Neural progenitor cell (in vitro differentiated cells): ENCODE measurements around the gene MLST8. TPM values are rescaled to one million over a fixed set of nuclear protein-coding genes. Genes with fewer than 3 reads are reported as not detected.

Experiments
- DNase-seq: peaks from one replicate; pipeline ENCODE4 v3.0.0-alpha.2; 2016; ENCODE audit warnings: low spot score
- H2AFZ ChIP-seq: fragments of 200-600 bp; sonication (generic); replicated peaks from 2 replicates; pipeline ENCODE4 v1.6.1; 2016; ENCODE audit warnings: antibody characterized with exemption
- H3F3A ChIP-seq: fragments of 200-600 bp; sonication (generic); 2 replicates; pipeline ENCODE4 v1.6.1; 2016; ENCODE audit warnings: antibody characterized with exemption, low read depth
- H3K27ac ChIP-seq: fragments of 200-600 bp; sonication (generic); 2 replicates; pipeline ENCODE4 v1.5.1; 2016; ENCODE audit warnings: mild to moderate bottlenecking
- H3K27me3 ChIP-seq: fragments of 200-600 bp; sonication (generic); 2 replicates; pipeline ENCODE4 v1.6.1; 2016; ENCODE audit warnings: mild to moderate bottlenecking, moderate library complexity
- H3K36me3 ChIP-seq: fragments of 200-600 bp; sonication (generic); 2 replicates; pipeline ENCODE4 v1.5.1; 2016
- H3K4me1 ChIP-seq: fragments of 200-600 bp; sonication (generic); 2 replicates; pipeline ENCODE4 v1.6.1; 2016; ENCODE audit warnings: mixed run types
- H3K4me2 ChIP-seq: fragments of 200-600 bp; sonication (generic); 2 replicates; pipeline ENCODE4 v1.6.1; 2016
- H3K4me3 ChIP-seq: fragments of 200-600 bp; sonication (generic); 2 replicates; pipeline ENCODE4 v1.5.1; 2016
- H3K79me2 ChIP-seq: fragments of 200-600 bp; sonication (generic); 2 replicates; pipeline ENCODE4 v1.6.1; 2016; ENCODE audit warnings: low read depth
- H3K9ac ChIP-seq: fragments of 200-600 bp; sonication (generic); 2 replicates; pipeline ENCODE4 v1.6.1; 2016
- H3K9me3 ChIP-seq: fragments of 200-600 bp; sonication (generic); 2 replicates; pipeline ENCODE4 v1.5.1; 2016; ENCODE audit warnings: low read depth
- H4K20me1 ChIP-seq: fragments of 200-600 bp; sonication (generic); 2 replicates; pipeline ENCODE4 v1.6.1; 2016; ENCODE audit warnings: low read depth
- H3K27ac Mint-ChIP-seq: 3 replicates; pipeline ENCODE4 v1.8.0; 2021; ENCODE audit warnings: mixed read lengths
- H3K27me3 Mint-ChIP-seq: 2 replicates; pipeline ENCODE4 v1.8.0; 2022; ENCODE audit warnings: low read depth, mild to moderate bottlenecking, inconsistent platforms, moderate library complexity, mixed read lengths; ENCODE audit not compliant: insufficient read depth
- H3K36me3 Mint-ChIP-seq: 3 replicates; pipeline ENCODE4 v1.8.0; 2021; ENCODE audit warnings: mixed read lengths
- H3K4me1 Mint-ChIP-seq: 3 replicates; pipeline ENCODE4 v1.8.0; 2021; ENCODE audit warnings: mixed read lengths
- H3K4me3 Mint-ChIP-seq: 3 replicates; pipeline ENCODE4 v1.8.0; 2021; ENCODE audit warnings: mild to moderate bottlenecking, moderate library complexity, mixed read lengths
- H3K9me3 Mint-ChIP-seq: 3 replicates; pipeline ENCODE4 v1.8.0; 2020; ENCODE audit warnings: mixed read lengths
- EZH2 ChIP-seq: fragments of 200-600 bp; sonication (generic); IDR thresholded peaks from 2 replicates; pipeline ENCODE4 v1.6.1; 2017; ENCODE audit warnings: antibody characterized with exemption, mild to moderate bottlenecking, moderate library complexity
- EZH2phosphoT487 ChIP-seq: fragments of 200-600 bp; sonication (generic); IDR thresholded peaks from 2 replicates; pipeline ENCODE4 v1.6.1; 2017; ENCODE audit warnings: antibody characterized with exemption
- total RNA-seq: library from RNA; depleted of rRNA; stranded (reverse); fragments of >200 nt; gene quantifications from 2 replicates; pipeline ENCODE4 v1.2.3, GENCODE V29; 2015; ENCODE audit warnings: low replicate concordance
- TF ChIP-seq, protein P1 (sequence below): fragments of 200-600 bp; sonication (generic); IDR thresholded peaks from 2 replicates; pipeline ENCODE4 v1.5.1; 2017; ENCODE audit warnings: antibody characterized with exemption, mild to moderate bottlenecking

MLST8 gene
- total RNA-seq, 1 donor from 2014 or later, result 24.9 TPM

- Histone ChIP-seq H2AFZ (no peak overlapping the region), H3K4me2 (no peak overlapping the region), H3K4me3 (no peak overlapping the region), H3K79me2 (no peaks in the 10 kb centered on the region), H4K20me1 (no peaks in the 10 kb centered on the region), H3K9ac (no peak overlapping the region), H3K9me3 (no peaks in the 10 kb centered on the region), H3K27me3 (no peaks in the 10 kb centered on the region), H3K4me1 (no peaks in the 10 kb centered on the region), H3K36me3 (no peaks in the 10 kb centered on the region), H3K27ac (no peak overlapping the region), H3F3A (peaks cover 5% of the 10 kb centered on the region)
- H3K27ac Mint-ChIP-seq, result no peak overlapping the region
- no peaks in the 10 kb centered on the region for H3K9me3 Mint-ChIP-seq
- peaks cover 2% of the 10 kb centered on the region for H3K27me3 Mint-ChIP-seq
- no peak overlapping the region for H3K4me3 Mint-ChIP-seq
- no peak for DNase-seq
- H3K4me1 Mint-ChIP-seq, result no peaks in the 10 kb centered on the region
- peaks cover 2% of the 10 kb centered on the region for H3K36me3 Mint-ChIP-seq
- TF ChIP-seq EZH2 (no peak), EZH2phosphoT487 (no peak)
- TF ChIP-seq, protein P1, sequence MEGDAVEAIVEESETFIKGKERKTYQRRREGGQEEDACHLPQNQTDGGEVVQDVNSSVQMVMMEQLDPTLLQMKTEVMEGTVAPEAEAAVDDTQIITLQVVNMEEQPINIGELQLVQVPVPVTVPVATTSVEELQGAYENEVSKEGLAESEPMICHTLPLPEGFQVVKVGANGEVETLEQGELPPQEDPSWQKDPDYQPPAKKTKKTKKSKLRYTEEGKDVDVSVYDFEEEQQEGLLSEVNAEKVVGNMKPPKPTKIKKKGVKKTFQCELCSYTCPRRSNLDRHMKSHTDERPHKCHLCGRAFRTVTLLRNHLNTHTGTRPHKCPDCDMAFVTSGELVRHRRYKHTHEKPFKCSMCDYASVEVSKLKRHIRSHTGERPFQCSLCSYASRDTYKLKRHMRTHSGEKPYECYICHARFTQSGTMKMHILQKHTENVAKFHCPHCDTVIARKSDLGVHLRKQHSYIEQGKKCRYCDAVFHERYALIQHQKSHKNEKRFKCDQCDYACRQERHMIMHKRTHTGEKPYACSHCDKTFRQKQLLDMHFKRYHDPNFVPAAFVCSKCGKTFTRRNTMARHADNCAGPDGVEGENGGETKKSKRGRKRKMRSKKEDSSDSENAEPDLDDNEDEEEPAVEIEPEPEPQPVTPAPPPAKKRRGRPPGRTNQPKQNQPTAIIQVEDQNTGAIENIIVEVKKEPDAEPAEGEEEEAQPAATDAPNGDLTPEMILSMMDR, result no peak
Measured at GRCh38 chr16:2173916-2174315, 31.3 kb upstream of the MLST8 start.

GRCh38 chr16:2174396-2175131 lies 30.7 kb upstream of the MLST8 start:
- H3K4me3 ChIP-seq, result no peak overlapping the region
- H3K4me2 ChIP-seq, result no peak overlapping the region
- H3K36me3 ChIP-seq, result no peaks in the 10 kb centered on the region

GRCh38 chr16:2175454-2175853 lies 29.8 kb upstream of the MLST8 start:
- H3K36me3 Mint-ChIP-seq, result peaks cover 2% of the 10 kb centered on the region
- no peaks in the 10 kb centered on the region for H4K20me1 ChIP-seq
- H3K4me1 Mint-ChIP-seq, result no peaks in the 10 kb centered on the region
- no peak overlapping the region for H3K4me3 ChIP-seq
- TF ChIP-seq EZH2phosphoT487 (no peak), EZH2 (no peak)
- TF ChIP-seq, protein P1, result no peak
- no peak overlapping the region for H3K4me3 Mint-ChIP-seq
- peaks cover 5% of the 10 kb centered on the region for H3F3A ChIP-seq
- no peaks in the 10 kb centered on the region for H3K9me3 Mint-ChIP-seq
- no peak overlapping the region for H2AFZ ChIP-seq
- H3K27me3 Mint-ChIP-seq, result peaks cover 2% of the 10 kb centered on the region
- H3K27ac ChIP-seq, result no peak overlapping the region
- H3K36me3 ChIP-seq, result no peaks in the 10 kb centered on the region
- H3K27ac Mint-ChIP-seq, result no peak overlapping the region
- no peaks in the 10 kb centered on the region for H3K79me2 ChIP-seq
- H3K4me2 ChIP-seq, result no peak overlapping the region
- no peak for DNase-seq
- H3K4me1 ChIP-seq, result no peaks in the 10 kb centered on the region
- H3K9ac ChIP-seq, result no peak overlapping the region
- H3K9me3 ChIP-seq, result no peaks in the 10 kb centered on the region
- H3K27me3 ChIP-seq, result no peaks in the 10 kb centered on the region

More at GRCh38 chr16:2174396-2175131, 30.7 kb upstream of the MLST8 start:
- H3K27ac ChIP-seq, result no peak overlapping the region
- Mint-ChIP-seq H3K4me1 (no peaks in the 10 kb centered on the region), H3K27ac (no peak overlapping the region), H3K9me3 (no peaks in the 10 kb centered on the region), H3K36me3 (peaks cover 2% of the 10 kb centered on the region), H3K27me3 (peaks cover 2% of the 10 kb centered on the region), H3K4me3 (no peak overlapping the region)
- TF ChIP-seq EZH2phosphoT487 (no peak), EZH2 (no peak)
- TF ChIP-seq, protein P1, result no peak
- H3K4me1 ChIP-seq, result no peaks in the 10 kb centered on the region
- H3K9ac ChIP-seq, result no peak overlapping the region
- no peaks in the 10 kb centered on the region for H3K9me3 ChIP-seq
- no peaks in the 10 kb centered on the region for H4K20me1 ChIP-seq
- H3K79me2 ChIP-seq, result no peaks in the 10 kb centered on the region
- H3K27me3 ChIP-seq, result no peaks in the 10 kb centered on the region
- peaks cover 5% of the 10 kb centered on the region for H3F3A ChIP-seq
- no peak for DNase-seq
- no peak overlapping the region for H2AFZ ChIP-seq
